Measurements from ENCODE around the gene RRP36.

Gene RRP36

GRCh38 chr6:43074847-43075669 is 53.6 kb downstream of the RRP36 start:
- DNase-seq: no peak

GRCh38 chr6:43075670-43076463 is 54.4 kb downstream of the RRP36 start, which contains the start of gene PTK7:
Gene PTK7, plus strand, starts transcription at chr6:43076314. Its CDS starts 175 bp downstream, at chr6:43076489.
- DNase-seq: peak; percentile 35

- no peak for DNase-seq
Observed at GRCh38 chr6:43076464-43077332, 55.3 kb downstream of the RRP36 start.

GRCh38 chr6:43077333-43077809 is 55.9 kb downstream of the RRP36 start:
- DNase-seq: no peak

- DNase-seq: no peak
Observed at GRCh38 chr6:43077981-43078511, 56.6 kb downstream of the RRP36 start.

GRCh38 chr6:43078691-43079090 is 57.3 kb downstream of the RRP36 start:
- DNase-seq: no peak

Data from NCI-H187 treated with DMSO at 0.1 percent for 48 hours (cell line).